ENCODE results near the gene EIF4EBP2.

EIF4EBP2 gene

DNA sequence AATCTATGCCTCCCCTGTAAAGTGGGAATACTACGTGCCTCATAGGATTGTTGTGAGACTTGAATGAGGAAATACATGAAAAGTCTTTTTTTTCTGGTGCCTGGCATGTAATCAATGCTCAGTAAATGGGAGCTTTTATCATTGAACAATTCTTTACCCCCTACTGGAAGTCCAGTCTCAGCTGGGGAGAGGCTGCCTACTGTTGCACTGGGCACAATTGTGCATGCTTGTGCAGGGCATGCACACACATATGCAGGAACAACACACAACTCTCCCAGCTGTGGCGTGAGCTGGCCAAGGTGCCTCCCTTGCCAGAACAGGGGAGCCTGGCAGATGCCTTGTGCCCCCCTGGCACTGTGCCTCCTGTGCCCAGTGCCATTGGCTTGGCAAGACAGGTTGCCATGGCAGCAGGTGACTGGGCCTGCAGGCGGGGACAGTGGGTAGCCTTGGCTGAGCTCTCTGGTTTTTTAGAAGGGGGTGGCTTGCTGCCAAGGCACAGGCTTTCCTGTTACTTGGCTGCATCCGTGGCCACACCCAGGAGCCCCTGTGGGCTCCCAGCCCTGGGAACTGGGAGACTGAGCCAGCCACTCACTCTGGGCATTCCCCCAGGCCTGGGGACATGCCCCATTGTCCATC lies 58.5 kb downstream of the EIF4EBP2 start:
- DNase-seq: no peak

DNA sequence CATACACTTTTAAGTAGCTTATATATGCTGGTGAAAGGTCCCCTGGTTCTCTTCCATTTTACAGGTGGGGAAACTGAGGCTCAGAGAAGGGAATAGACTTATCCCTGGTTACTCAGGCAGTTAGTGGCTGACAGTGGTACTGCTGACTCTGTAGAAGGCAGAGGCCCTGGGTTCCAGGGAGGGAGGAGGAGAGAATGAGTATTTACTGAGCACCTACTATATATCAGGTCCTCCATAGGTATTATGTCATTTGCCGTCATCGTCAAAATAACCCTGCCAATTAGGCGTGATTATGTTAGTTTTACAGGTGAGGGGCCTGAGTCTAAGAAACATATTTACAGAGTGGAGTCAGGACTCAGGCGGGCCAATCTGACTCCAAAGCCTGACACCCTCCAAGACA lies 61.3 kb downstream of the EIF4EBP2 start:
- DNase-seq: no peak

DNA sequence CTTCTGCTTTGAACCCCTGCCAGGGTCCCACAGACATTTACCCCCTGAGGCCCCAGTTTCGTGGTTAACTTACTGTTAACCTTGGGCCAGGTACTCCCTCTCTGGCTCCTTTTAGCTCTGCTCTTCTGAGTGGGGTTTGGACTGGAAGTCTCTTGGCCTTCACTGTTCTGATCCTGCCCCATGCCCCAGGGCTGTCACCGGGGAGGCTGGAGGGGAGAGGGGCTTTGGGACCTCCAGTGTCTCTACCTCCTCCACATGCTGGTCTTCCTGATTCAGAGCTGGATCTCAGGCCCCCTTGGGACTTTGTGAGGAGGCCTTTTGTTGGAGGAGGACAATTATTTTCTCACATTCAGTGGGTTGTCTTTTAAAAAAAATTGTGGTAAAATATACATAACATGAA lies 61.9 kb downstream of the EIF4EBP2 start:
- DNase-seq: no peak

DNA sequence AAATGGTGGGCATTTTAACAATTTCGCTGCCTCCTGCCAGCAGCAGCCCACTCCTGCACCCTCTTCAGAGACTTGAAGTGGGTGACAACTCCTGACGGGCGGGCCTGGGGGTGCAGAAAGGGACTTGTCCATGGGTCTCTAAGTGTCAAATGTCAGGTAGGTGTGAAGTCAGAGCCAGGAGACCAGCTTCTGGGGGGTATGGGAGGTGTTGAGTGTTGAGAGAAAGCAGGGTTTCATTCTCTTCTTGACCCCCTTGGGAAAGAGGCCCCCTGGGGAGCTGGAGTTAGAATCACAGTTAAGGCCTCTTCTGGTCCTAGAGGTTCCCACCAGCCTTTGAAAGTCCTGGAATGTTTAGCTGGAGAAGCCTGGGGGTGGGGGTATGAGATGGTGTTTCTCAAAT lies 63.0 kb downstream of the EIF4EBP2 start:
- DNase-seq: no peak

DNA sequence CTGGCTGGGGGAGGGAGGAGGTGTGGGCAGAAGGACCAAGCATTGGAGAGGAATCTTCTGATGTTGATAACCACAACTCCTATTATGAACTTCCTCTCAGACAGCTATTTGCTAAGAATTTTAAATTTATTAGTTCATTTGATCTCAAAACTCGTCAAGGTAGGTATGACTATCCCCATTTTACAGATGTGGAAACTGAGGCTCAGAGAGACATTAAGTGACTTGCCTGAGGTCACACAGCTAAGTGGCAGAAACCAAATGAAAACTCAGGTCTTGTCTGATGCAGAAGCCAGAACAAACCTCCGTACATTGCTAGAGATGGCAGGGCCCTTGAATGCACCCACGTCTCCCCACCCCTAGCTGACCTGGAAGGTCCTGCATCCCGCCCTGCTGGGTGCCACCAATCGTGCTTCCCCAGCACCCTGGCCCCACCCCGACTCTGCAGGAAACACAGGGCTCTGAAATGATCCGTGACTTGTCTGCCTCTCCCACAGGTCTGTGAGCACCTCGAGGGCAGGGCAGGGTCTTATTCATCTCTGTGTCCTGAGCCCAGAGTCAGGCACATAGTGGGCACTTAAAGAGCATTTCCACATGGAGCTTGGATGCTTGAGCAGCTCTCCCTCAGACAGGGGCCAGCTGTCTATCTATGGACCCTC lies 69.0 kb downstream of the EIF4EBP2 start:
- DNase-seq: no peak

DNA sequence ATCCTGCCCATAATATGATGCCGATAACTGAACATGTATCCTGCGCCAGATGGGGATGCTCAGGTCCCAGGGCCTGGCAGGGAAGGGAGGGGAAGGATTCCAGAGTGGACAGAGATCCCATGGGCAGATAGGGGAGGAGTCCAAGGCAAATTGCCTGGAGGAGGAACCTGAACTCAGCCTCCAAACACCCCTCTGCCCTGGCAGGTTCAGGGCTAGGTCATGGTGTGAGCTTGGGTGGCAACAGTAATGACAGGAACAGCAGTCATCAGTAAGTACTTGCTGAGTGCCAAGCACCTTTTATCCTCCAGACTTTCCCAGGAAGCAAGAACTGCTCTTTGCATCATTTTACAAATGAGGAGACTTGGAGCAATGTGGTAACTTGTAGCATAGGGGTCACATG lies 70.8 kb downstream of the EIF4EBP2 start:
- DNase-seq: no peak

DNA sequence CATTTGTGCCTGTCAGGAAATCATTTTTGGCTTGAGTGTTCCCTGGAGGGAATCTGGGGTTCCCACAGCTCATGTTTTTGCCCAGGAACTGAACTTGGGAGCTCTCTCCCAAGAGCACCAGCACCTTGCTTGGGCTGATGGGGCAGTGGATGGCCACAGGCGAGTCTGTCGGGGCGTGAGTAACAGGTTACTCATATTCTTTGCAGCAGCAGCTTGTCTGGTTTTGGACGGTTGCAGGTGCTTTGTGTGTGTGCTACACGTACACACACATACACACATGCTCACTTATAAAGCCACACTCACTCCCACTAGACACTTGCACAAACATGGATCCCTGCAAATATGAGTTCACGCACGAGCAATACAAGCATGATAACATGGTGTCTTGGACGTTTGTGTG lies 71.7 kb downstream of the EIF4EBP2 start:
- DNase-seq: no peak

DNA sequence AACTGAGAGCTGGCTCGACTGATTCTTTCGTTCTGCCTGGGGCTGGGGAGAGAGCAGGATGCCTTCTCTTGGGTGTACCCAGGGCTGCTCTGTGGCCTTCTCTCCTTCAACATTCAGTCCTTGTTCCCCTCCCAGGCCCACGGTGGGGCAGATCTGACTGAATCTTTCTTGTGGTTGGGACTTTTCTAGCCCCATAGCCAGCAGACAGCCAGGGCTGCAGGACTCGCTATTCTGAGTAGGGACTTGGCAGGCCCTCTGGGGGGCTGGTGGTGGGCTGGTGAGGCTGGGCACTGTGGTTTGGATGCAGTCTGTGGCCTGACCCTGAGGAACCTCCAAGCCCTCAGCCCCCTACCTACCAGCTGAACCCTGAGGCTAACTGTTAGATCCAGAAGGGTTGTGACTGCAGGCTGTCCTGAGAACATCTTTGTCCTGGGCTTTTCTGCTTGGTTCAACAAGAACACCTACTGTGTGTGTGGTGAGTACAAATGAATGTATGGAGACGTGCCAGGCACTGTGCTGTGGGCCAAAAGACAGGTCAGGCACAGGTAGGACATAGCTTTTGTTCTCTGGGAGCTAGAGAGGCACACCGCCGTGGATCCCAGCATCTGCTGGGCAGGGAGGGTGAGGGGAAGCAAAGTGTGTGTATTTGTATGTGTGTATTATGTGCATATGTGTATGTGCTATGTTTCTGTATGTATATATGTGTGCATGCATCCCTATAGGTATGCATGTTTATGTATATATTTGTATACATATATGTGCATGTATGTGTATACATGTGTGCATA lies 72.5 kb downstream of the EIF4EBP2 start:
- no peak for DNase-seq

DNA sequence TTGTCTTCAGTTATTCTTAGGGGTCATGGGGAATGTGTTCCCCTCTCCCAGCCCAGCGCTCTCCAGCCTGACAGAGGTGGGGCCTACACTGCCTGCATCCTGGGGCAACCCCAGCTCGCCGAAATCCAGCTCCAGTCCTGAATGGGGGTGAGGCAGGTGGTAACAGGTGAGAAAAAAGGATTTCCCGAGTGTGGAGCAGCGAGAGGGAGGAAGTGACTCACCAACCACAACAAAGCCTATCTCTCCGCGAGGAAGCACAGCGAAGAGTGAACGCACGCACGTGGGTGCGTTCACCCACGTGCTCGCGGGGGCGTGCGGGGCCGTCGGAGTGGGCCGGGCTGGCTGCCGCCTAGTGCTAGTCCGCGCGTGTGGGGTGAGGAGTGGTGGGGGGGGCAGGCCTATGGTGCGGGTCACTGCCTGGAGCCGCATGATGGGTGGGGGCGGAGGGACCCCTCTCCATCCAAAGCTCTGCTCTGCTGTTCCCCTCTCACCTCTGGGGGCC lies 73.8 kb downstream of the EIF4EBP2 start:
- no peak for DNase-seq
